WERI-Rb-1 (cell line): ENCODE results near the gene TBXAS1.

ENCODE experiments used
- DNase-seq: peaks from one replicate; pipeline ENCODE4 v3.0.0-alpha.2; 2020
- H3K27ac ChIP-seq: fragments of 250-450 bp; sonication (Bioruptor Pico); 2 replicates; pipeline ENCODE4 v1.5.1; 2020; ENCODE audit warnings: mild to moderate bottlenecking, moderate library complexity
- H3K27me3 ChIP-seq: fragments of 250-450 bp; sonication (Bioruptor Pico); 2 replicates; pipeline ENCODE4 v1.5.1; 2021; ENCODE audit warnings: mild to moderate bottlenecking, low read depth, moderate library complexity; ENCODE audit not compliant: insufficient read depth, severe bottlenecking
- H3K36me3 ChIP-seq: fragments of 250-450 bp; sonication (Bioruptor Pico); 2 replicates; pipeline ENCODE4 v1.5.1; 2020; ENCODE audit warnings: mild to moderate bottlenecking, moderate library complexity
- H3K4me3 ChIP-seq: 2 replicates; pipeline ENCODE4 v1.5.1; 2011; ENCODE audit warnings: low read depth, mild to moderate bottlenecking, control low read depth, low read length
- H3K9me3 ChIP-seq: fragments of 250-450 bp; sonication (Bioruptor Pico); 2 replicates; pipeline ENCODE4 v1.5.1; 2021; ENCODE audit warnings: mild to moderate bottlenecking, moderate library complexity; ENCODE audit not compliant: severe bottlenecking
- TF ChIP-seq, protein P1 (sequence below): IDR thresholded peaks from 2 replicates; pipeline ENCODE4 v1.5.1; 2011; ENCODE audit warnings: low read depth, mild to moderate bottlenecking, control low read depth, inconsistent platforms, low read length

The TBXAS1 gene

GRCh38 chr7:139943401-139943800 is 114.3 kb downstream of the TBXAS1 start:
- DNase-seq: no peak
- H3K9me3 ChIP-seq: peaks cover 15% of the 10 kb centered on the region
- H3K36me3 ChIP-seq: no peaks in the 10 kb centered on the region
- H3K27me3 ChIP-seq: no peaks in the 10 kb centered on the region
- no peak overlapping the region for H3K4me3 ChIP-seq
- TF ChIP-seq, protein P1, sequence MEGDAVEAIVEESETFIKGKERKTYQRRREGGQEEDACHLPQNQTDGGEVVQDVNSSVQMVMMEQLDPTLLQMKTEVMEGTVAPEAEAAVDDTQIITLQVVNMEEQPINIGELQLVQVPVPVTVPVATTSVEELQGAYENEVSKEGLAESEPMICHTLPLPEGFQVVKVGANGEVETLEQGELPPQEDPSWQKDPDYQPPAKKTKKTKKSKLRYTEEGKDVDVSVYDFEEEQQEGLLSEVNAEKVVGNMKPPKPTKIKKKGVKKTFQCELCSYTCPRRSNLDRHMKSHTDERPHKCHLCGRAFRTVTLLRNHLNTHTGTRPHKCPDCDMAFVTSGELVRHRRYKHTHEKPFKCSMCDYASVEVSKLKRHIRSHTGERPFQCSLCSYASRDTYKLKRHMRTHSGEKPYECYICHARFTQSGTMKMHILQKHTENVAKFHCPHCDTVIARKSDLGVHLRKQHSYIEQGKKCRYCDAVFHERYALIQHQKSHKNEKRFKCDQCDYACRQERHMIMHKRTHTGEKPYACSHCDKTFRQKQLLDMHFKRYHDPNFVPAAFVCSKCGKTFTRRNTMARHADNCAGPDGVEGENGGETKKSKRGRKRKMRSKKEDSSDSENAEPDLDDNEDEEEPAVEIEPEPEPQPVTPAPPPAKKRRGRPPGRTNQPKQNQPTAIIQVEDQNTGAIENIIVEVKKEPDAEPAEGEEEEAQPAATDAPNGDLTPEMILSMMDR: no peak
- no peak overlapping the region for H3K27ac ChIP-seq

- no peak overlapping the region for H3K4me3 ChIP-seq
- TF ChIP-seq, protein P1: no peak
- DNase-seq: no peak
- no peaks in the 10 kb centered on the region for H3K27me3 ChIP-seq
- no peaks in the 10 kb centered on the region for H3K36me3 ChIP-seq
- H3K9me3 ChIP-seq: peaks cover 15% of the 10 kb centered on the region
- no peak overlapping the region for H3K27ac ChIP-seq
Measured at GRCh38 chr7:139944248-139944647, 115.2 kb downstream of the TBXAS1 start.

DNA sequence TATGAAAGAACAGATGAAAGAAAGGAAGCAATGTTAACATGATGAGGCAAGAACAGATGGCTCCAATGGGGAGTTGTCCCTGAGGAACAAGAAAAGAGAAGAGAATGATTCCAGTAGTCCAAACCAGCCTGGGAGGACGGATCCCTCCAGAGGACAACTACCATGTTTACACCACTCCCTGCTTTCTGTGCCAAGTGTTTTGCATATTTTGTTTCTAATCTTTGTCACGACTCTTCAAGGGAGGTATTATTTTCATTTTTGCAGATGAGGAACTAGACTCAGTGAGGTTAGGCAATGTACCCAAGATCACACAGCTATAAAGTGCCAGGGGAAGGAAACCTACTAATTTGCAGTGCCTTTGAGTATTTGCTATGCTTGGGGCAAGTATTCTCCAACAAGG is 117.5 kb downstream of the TBXAS1 start:
- no peak for DNase-seq
- Histone ChIP-seq H3K9me3 (peaks cover 15% of the 10 kb centered on the region), H3K4me3 (no peak overlapping the region), H3K27me3 (no peaks in the 10 kb centered on the region), H3K36me3 (no peaks in the 10 kb centered on the region), H3K27ac (no peak overlapping the region)
- TF ChIP-seq, protein P1: no peak

- Histone ChIP-seq H3K4me3 (no peak overlapping the region), H3K9me3 (peaks cover 15% of the 10 kb centered on the region), H3K27ac (no peak overlapping the region), H3K36me3 (no peaks in the 10 kb centered on the region), H3K27me3 (no peaks in the 10 kb centered on the region)
- TF ChIP-seq, protein P1: no peak
- no peak for DNase-seq
Measured at GRCh38 chr7:139947021-139947420, 118.0 kb downstream of the TBXAS1 start.

GRCh38 chr7:139948167-139948566 is 119.1 kb downstream of the TBXAS1 start:
- peaks cover 15% of the 10 kb centered on the region for H3K9me3 ChIP-seq
- H3K36me3 ChIP-seq: no peaks in the 10 kb centered on the region
- TF ChIP-seq, protein P1: no peak
- no peaks in the 10 kb centered on the region for H3K27me3 ChIP-seq
- DNase-seq: no peak
- no peak overlapping the region for H3K27ac ChIP-seq
- H3K4me3 ChIP-seq: no peak overlapping the region

- DNase-seq: no peak
- peaks cover 15% of the 10 kb centered on the region for H3K9me3 ChIP-seq
Measured at GRCh38 chr7:139948587-139949335, 119.7 kb downstream of the TBXAS1 start.

More at GRCh38 chr7:139948587-139949335, 119.7 kb downstream of the TBXAS1 start:
- no peak overlapping the region for H3K4me3 ChIP-seq
- TF ChIP-seq, protein P1: no peak
- H3K27ac ChIP-seq: no peak overlapping the region
- no peaks in the 10 kb centered on the region for H3K27me3 ChIP-seq
- H3K36me3 ChIP-seq: no peaks in the 10 kb centered on the region
